NT2/D1 (cell line): Measurements from ENCODE around the gene EDA.

ENCODE experiments used
- DNase-seq: peaks from one replicate; pipeline ENCODE4 v3.0.0-alpha.2; 2011; ENCODE audit warnings: low read depth, low spot score
- H3K27me3 ChIP-seq: 2 replicates; pipeline ENCODE4 v1.6.0; 2011; ENCODE audit warnings: mild to moderate bottlenecking; ENCODE audit not compliant: insufficient read length, insufficient read depth
- H3K36me3 ChIP-seq: 2 replicates; pipeline ENCODE4 v1.6.1; 2011; ENCODE audit warnings: mild to moderate bottlenecking, low read length, mixed read lengths; ENCODE audit not compliant: insufficient read depth, insufficient read length
- H3K4me1 ChIP-seq: 2 replicates; pipeline ENCODE4 v1.5.1; 2011; ENCODE audit not compliant: insufficient read depth, insufficient read length
- H3K4me3 ChIP-seq: 2 replicates; pipeline ENCODE4 v1.5.1; 2011; ENCODE audit warnings: low read depth; ENCODE audit not compliant: insufficient read length
- H3K9ac ChIP-seq: 2 replicates; pipeline ENCODE4 v1.6.0; 2011; ENCODE audit warnings: low read depth; ENCODE audit not compliant: insufficient read length
- H3K9me3 ChIP-seq: 2 replicates; pipeline ENCODE4 v1.5.1; 2011; ENCODE audit warnings: mild to moderate bottlenecking, low read length; ENCODE audit not compliant: insufficient read depth
- SUZ12 ChIP-seq: IDR thresholded peaks from 2 replicates; pipeline ENCODE4 v1.6.1; 2011; ENCODE audit not compliant: insufficient read length, insufficient read depth; ENCODE audit errors: extremely low read depth
- YY1 ChIP-seq: IDR thresholded peaks from 2 replicates; pipeline ENCODE4 v1.6.1; 2011; ENCODE audit not compliant: insufficient read length, insufficient read depth
- ZNF274 ChIP-seq: IDR thresholded peaks from 2 replicates; pipeline ENCODE4 v1.6.1; 2011; ENCODE audit warnings: mild to moderate bottlenecking, low read depth, low read length

Gene EDA

GRCh38 chrX:70043685-70044084, 427.8 kb downstream of the EDA start:
- TF ChIP-seq YY1: no peak
- TF ChIP-seq ZNF274: no peak
- no peak for TF ChIP-seq SUZ12
- H3K9ac ChIP-seq: no peak overlapping the region
- no peaks in the 10 kb centered on the region for H3K36me3 ChIP-seq
- H3K4me3 ChIP-seq: no peak overlapping the region
- H3K9me3 ChIP-seq: no peaks in the 10 kb centered on the region; the same call in 1 of the 2 replicates
- H3K4me1 ChIP-seq: no peaks in the 10 kb centered on the region
- H3K27me3 ChIP-seq: no peaks in the 10 kb centered on the region
- no peak for DNase-seq

GRCh38 chrX:70044541-70045245, 428.8 kb downstream of the EDA start:
- Histone ChIP-seq H3K9ac (no peak overlapping the region), H3K27me3 (no peaks in the 10 kb centered on the region), H3K4me1 (no peaks in the 10 kb centered on the region), H3K36me3 (no peaks in the 10 kb centered on the region), H3K9me3 (no peaks in the 10 kb centered on the region; the same call in 1 of the 2 replicates), H3K4me3 (no peak overlapping the region)
- DNase-seq: no peak
- TF ChIP-seq ZNF274 (no peak), SUZ12 (no peak), YY1 (no peak)

GRCh38 chrX:70046978-70047377, 431.1 kb downstream of the EDA start:
- Histone ChIP-seq H3K27me3 (no peaks in the 10 kb centered on the region), H3K36me3 (no peaks in the 10 kb centered on the region), H3K9me3 (no peaks in the 10 kb centered on the region; the same call in 1 of the 2 replicates), H3K4me1 (no peaks in the 10 kb centered on the region), H3K9ac (no peak overlapping the region), H3K4me3 (no peak overlapping the region)
- TF ChIP-seq SUZ12 (no peak), ZNF274 (no peak), YY1 (no peak)
- no peak for DNase-seq

GRCh38 chrX:70049406-70049805, 433.5 kb downstream of the EDA start:
- H3K4me1 ChIP-seq: no peaks in the 10 kb centered on the region
- no peak for DNase-seq

GRCh38 chrX:70049925-70050324, 434.0 kb downstream of the EDA start, which contains the start of gene AWAT2:
Gene AWAT2 (minus strand): TSS chrX:70049938. CDS start chrX:70049932, 6 bp downstream.
- Histone ChIP-seq H3K9me3 (no peaks in the 10 kb centered on the region), H3K27me3 (no peaks in the 10 kb centered on the region), H3K4me1 (no peaks in the 10 kb centered on the region), H3K36me3 (no peaks in the 10 kb centered on the region), H3K9ac (no peak within 1 kb of the TSS), H3K4me3 (no peak within 1 kb of the TSS)
- DNase-seq: no peak
- TF ChIP-seq ZNF274 (no peak), SUZ12 (no peak), YY1 (no peak)

More at GRCh38 chrX:70049406-70049805, 433.5 kb downstream of the EDA start:
- no peaks in the 10 kb centered on the region for H3K9me3 ChIP-seq
- TF ChIP-seq SUZ12: no peak
- TF ChIP-seq ZNF274: no peak
- no peak for TF ChIP-seq YY1
- H3K4me3 ChIP-seq: no peak overlapping the region
- no peaks in the 10 kb centered on the region for H3K27me3 ChIP-seq
- no peaks in the 10 kb centered on the region for H3K36me3 ChIP-seq
- no peak overlapping the region for H3K9ac ChIP-seq

- no peak overlapping the region for H3K4me3 ChIP-seq
- H3K9ac ChIP-seq: no peak overlapping the region
- TF ChIP-seq ZNF274: no peak
- TF ChIP-seq SUZ12: no peak
- TF ChIP-seq YY1: no peak
- no peaks in the 10 kb centered on the region for H3K27me3 ChIP-seq
- H3K9me3 ChIP-seq: no peaks in the 10 kb centered on the region
- no peaks in the 10 kb centered on the region for H3K4me1 ChIP-seq
- DNase-seq: no peak
- no peaks in the 10 kb centered on the region for H3K36me3 ChIP-seq
Observed at GRCh38 chrX:70052895-70053615, 437.1 kb downstream of the EDA start.

- DNase-seq: no peak
- Histone ChIP-seq H3K4me3 (no peak overlapping the region), H3K27me3 (no peaks in the 10 kb centered on the region), H3K9ac (no peak overlapping the region), H3K4me1 (no peaks in the 10 kb centered on the region), H3K36me3 (no peaks in the 10 kb centered on the region), H3K9me3 (no peaks in the 10 kb centered on the region)
- TF ChIP-seq ZNF274 (no peak), YY1 (no peak), SUZ12 (no peak)
Observed at GRCh38 chrX:70054391-70054790, 438.5 kb downstream of the EDA start.
